ENCODE measurements around the gene CLIP2.

GRCh38 chr7:74312418-74313028, 23.3 kb downstream of the CLIP2 start:
- TF ChIP-seq, protein P1, sequence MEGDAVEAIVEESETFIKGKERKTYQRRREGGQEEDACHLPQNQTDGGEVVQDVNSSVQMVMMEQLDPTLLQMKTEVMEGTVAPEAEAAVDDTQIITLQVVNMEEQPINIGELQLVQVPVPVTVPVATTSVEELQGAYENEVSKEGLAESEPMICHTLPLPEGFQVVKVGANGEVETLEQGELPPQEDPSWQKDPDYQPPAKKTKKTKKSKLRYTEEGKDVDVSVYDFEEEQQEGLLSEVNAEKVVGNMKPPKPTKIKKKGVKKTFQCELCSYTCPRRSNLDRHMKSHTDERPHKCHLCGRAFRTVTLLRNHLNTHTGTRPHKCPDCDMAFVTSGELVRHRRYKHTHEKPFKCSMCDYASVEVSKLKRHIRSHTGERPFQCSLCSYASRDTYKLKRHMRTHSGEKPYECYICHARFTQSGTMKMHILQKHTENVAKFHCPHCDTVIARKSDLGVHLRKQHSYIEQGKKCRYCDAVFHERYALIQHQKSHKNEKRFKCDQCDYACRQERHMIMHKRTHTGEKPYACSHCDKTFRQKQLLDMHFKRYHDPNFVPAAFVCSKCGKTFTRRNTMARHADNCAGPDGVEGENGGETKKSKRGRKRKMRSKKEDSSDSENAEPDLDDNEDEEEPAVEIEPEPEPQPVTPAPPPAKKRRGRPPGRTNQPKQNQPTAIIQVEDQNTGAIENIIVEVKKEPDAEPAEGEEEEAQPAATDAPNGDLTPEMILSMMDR (IDR thresholded peaks at IDR 0.05; ENCODE audit: low read length) = no peak
- TF ChIP-seq EZH2phosphoT487 (IDR thresholded peaks at IDR 0.05; ENCODE audit: low read length) (no peak), EZH2 (optimal IDR thresholded peaks at IDR 0.05; ENCODE audit: low read depth, low read length) (no peak)

All from MM.1S (cell line).